ENCODE results near the gene MALT1.

The MALT1 gene

DNA sequence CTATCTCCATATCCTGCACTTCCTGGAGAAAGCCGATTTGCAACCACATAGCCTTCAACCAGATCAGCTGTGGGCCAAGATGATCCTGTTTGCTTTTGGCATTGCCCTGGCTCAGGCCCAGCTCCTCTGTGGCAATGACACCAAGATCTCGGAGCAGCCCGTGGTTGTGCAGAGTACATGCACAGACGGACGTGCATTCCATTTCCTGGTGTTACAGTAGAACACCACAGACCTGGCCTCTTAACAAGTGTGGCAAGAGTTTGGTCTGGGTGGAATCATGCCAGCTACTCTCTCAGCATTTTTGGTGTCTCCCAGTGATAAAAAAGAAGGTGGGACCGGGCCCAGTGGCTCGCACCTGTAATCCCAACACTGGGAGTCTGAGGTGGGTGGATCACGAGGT is 20.0 kb downstream of the MALT1 start:
- no peak for DNase-seq (ENCODE audit: low read depth)

DNA sequence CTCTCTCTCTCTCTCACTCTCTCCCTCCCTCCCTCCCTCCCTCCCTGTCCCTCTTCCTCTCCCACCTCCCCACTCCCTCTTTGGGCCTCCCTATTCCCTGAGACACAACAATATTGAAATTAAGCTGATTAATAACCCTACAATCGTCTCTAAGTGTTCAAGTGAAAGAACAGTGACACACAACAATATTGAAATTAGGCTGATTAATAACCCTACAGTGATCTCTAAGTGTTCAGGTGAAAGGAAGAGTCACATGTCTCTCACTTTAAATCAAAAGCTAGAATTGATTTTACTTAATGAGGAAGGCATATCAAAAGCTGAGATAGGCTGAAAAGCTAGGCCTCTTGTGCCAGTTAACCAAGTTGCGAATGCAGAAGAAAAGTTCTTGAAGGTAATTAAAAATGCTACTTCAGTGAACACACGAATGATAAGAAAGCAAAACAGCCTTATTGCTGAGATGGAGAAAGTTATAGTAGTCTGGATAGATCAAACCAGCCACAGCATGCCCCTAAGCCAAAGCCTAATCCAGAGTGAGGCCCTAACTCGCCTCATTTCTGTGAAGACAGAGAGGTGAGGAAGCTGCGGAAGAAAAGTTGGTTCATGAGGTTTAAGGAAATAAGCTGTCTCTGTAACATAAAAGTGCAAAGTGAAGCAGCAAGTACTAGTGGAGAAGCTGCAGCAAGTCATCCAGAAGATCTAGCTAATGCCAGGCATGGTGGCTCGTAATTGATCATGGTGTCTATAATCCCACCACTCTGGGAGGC is 21.3 kb downstream of the MALT1 start:
- no peak for DNase-seq (ENCODE audit: low read depth)

DNA sequence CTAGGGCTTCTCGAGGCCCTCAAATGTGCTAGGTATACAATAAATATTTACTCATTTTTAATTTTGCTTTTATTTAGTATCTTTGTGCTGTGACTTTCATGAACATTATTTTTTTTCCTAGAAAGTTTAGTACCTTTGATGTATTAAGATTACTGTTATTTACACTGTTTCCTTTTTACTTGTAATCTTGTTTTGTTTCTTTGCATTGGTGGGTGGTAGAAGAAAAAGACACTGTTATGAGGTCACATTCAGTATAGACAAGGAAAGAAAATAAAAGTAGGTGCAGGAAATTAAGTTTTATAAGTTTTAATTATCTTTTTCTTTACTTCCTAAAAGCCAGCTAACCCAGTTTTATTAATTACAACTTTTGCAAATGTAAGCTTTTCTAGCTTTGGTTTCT is 23.0 kb downstream of the MALT1 start:
- DNase-seq (ENCODE audit: low read depth) = no peak

DNA sequence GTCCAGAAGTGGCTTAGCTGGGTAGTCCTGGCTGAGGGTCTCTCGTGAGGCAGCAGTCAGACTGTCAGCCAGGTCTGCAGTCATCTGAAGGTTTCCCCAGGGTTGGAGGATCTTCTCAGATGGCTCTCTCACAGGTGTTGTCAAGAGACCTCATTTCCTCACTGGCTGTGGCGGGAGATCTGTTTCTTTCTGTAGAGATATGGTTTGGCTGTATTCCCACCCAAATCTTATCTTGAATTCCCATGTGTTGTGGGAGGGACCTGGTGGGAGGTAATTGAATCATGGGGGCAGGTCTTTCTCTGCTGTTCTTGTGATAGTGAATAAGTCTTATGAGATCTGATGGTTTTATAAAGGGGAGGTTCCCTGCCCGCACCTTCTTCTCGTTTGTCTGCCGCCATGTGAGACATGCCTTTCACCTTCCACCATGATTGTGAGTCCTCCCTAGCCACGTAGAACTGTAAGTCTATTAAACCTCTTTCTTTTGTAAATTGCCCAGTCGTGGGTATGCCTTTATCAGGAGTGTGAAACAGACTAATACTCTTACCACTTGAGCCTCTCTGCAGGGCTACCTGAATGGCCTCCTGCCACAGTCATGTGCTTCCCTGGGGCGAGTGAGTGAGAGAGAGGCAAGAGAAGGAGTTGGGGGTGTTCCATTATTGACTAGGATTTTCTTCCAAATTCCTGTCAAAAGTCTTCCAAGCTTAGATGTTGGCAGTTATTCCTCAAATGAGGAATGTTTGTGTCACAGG is 23.6 kb downstream of the MALT1 start:
- no peak for DNase-seq (ENCODE audit: low read depth)

DNA sequence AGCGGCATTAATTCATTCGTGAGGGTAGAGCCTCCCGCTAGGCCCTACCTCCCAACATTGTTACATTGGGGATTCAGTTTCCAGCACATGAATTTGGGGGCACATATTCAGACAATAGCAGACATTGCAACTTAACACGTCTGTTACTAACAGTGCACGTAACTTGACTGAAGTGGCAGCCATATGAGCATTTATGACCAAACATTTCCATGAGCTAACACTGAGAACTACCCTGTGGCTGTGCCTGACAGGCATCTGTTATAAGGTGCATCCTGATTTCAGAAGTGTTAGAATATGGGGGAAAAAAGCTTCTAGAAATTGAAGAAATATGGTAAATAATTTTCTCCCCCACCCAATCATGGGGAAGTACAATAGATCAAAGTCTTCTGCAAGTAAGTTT is 24.5 kb downstream of the MALT1 start:
- no peak for DNase-seq (ENCODE audit: low read depth)

DNA sequence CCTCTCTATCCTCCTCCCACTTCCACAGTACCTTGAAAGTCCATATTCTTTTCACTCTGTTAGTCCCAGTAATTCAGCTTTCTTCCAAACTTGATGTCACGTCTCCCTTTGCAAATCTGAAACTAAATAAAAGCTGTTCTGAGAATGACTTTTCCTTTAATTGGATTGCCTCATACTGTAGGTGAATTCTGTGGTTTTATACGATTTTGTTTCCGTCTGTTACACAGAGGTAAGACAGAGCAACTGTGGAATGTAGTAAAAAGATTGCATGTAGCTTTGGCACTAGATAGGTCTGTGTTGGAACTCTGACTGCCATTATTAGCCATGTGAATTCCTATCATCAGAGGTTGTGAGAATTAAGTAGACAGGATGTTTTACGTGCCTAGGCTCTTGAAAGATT is 25.9 kb downstream of the MALT1 start:
- no peak for DNase-seq (ENCODE audit: low read depth)

DNA sequence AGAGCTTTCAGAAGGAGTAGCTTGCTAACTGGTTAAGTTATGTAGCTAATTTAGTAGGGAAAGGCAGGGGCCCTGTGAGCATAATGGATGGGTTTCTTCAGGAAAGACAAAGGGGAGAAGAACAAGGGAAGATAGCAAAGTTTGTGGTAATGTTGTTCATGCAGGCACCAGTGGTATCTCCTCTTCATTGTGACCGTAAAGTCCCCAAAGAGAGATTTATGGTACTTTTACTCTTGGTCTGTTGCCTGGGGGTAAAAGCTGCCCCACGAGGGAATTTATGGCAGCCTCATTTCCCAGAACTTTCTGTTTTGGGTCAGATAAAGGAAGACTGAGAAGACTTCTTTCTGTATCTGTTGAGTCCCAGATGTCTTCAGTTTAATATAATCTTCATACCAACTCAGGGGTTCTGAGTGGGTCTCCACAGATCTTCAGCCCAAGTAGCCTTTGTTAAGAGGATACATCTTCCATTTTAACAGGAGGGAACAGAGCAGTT is 27.5 kb downstream of the MALT1 start:
- DNase-seq (ENCODE audit: low read depth) = no peak

DNA sequence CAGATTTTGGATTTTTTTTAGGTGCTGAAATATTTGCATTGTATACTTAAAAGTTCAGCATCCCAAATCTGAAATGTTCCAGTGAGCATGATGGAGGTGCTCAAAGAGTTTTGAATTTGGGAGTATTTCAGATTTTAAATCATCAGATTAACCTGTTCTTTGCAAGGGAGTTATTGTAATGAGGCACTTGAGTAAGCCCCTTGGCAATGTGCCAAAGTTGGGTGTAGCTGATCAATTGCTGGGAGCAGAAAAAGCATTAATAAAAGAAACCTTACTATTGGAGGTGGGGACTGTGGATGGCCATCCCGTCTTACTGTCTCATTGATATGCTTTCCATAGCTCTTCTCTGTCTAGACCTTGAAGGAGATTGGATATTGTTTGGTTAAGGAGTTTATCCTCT is 28.3 kb downstream of the MALT1 start:
- DNase-seq (ENCODE audit: low read depth) = no peak

DNA sequence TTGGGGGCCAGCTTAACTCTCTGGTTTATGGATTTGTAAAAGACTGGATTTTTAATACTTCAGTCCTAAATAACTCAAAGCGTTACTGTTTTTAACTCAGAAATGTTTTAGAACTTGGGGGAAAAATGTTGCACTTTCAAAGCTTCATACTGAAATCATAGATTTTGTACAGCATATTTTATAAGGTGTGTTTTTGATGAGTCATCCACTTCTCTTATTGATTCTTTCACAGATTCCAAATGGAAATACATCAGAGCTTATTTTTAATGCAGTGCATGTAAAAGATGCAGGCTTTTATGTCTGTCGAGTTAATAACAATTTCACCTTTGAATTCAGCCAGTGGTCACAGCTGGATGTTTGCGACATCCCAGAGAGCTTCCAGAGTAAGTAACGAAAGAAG is 28.9 kb downstream of the MALT1 start:
- DNase-seq (ENCODE audit: low read depth) = no peak

DNA sequence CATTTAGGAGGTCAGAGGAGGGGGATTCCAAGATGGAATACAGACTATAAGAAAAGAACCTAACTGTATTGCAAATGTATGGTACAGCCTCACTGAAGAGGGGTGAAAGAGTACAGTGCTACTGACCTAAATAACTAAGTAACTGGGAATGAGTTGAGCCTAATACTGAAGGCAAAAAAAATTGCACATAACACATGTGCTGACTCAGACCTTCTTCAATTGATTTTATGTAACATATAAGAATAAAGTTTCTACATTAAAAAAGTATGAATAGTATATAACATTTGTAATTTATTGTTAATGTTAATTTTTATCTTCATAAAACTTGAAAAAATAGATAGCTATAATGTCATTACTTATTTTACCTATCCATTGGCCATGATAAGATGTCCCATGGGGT is 41.7 kb downstream of the MALT1 start:
- DNase-seq (ENCODE audit: low read depth) = no peak

DNA sequence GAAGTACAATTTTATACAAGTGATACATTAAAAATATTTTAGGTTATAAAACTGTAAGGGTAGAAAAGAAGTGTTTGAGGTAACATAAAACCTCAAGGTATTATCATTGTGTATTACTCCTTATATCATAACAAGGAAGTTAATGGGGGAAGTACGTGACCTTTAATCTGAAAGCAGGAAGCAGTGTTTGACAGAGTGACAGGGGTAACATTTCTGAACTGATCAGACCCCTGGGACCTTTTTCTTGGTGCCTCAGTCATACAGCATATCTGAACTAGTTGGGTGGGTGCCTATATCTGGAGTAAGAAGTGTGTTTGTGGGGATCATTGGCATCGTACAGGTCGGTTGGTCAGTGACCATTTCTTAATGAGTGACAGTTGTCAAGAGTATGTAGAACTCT is 43.0 kb downstream of the MALT1 start:
- no peak for DNase-seq (ENCODE audit: low read depth)

DNA sequence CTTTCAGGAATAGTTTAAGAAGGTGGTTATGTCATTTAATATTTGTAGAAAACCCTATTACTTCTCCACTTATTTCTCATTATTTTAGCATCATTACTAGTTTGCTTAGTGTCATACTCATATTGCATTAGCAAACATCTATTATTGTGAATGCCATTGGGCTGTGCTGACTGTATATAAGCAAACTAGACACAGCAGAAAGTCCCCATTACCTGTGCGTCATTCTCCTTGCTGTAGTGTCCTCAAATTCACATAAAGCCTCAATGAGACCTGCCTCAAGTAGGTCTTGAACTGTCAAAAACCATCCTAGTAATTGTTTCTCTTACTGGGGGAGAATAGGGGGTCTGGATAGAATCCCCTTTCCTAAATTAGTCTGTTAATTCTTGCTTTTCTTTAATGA is 43.6 kb downstream of the MALT1 start:
- no peak for DNase-seq (ENCODE audit: low read depth)

DNA sequence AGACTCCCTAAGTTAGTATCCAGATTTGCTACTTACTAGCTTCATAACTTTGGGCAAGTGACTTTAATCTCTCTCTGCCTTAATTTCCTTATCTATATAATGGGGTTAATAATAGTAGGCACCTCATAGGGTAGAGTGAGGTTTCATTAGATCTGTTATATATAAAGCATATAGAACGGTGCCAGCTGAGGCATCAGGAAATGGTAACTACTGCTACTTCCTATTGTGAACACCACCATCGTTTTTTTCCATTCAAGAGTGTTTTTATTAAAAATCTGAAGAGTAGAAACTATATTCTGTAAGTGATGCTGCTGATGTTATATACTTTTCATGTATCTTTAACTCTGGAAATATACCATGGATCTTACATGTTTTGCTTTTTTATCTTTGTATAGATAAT is 44.3 kb downstream of the MALT1 start:
- DNase-seq (ENCODE audit: low read depth) = no peak

DNA sequence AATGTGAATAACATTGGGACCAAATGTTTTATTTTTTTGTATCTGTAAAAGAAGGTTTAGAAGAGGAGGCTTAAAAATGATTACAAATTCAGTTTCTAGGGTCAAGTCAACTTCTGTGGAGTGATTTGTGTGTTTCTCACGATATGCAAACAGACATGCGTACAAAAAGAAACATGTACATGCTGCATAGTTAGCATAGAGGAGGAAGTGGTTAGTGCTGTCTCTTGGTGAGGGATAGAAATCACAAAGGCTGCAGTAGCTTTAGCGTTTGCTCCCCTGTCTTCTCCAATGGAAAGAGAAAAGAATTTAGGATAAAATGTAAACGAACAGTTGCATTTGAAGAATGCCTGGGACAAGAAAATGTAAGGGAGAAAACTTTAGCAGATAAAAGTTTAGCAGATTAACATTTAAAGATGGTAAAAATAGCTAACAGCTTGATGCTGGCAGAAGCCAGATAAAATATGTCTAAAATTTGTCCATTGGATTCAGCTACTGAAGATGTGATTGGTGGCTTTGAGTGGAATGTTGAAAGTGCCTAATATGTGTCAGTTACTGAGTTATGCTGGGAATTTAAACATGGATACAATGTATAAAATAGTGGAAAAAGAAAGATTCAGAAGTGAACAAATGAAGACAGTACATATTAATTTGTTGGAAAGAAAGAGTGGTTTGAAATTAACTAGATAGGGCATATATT is 44.9 kb downstream of the MALT1 start:
- no peak for DNase-seq (ENCODE audit: low read depth)

DNA sequence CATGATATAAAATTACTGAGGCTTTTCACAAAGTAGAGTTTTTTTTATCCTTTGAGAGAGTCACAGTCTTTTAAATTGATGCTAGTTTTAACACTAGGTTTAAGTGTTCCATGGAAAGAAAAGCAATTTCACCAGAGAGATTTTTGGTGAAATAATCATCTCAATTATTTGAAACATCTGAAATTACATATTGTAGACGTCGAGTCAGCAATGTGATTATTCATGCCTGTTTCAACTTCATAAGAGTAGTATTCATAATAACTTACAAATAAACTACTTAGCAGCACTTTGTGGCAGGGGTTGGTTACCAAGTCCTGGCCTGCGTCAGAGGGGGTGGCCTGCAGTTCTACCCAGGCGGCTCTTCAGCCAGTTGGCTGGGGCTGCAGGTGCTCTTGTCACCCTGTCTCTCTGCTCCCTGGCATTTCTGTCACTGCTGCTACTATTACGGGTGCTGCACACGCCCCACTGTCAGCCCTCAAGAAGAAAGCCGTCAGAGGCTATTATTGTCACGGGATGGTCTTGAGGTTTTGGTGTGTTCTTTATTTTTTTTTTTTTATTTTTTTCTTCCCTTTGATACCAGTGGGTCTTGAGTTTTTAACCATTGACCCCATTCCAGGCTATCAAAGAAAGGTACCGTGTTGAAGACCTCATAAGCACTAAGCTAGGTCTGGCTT is 50.4 kb downstream of the MALT1 start:
- no peak for DNase-seq (ENCODE audit: low read depth)

DNA sequence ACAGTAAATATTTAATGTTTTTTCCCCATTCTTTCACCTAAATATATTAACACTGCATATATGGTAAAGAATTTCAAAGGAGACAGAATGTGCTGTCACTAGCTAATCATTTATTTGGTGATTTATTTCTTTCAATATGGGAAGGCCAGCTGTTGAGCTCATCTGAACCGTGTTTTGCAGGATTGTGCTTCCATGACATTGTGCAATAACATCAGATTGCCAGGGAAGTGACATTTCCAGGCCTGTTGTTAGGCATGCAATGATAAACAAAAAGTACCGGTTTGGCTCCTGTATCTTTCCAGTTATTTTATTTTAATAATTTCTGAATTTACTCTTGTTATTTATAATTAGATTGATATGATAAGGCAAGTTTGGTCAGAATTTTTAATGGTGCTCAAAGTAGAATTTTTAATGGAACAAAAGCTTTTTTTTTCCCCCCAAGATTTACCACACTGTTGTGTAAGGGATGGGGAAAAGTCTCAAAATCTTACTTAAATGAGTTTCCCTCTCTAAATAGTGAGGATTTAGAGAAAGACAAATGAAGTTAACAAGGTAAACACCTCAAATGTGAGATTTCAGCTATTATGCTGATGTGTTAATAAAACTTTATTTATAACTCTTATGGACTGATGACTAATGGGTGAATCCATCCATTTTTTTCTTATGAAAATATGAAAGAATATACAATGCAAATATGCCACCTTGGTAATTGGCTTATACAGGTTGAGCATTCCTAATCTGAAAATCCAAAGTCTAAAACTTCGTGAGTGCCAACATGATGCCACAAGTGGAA is 52.7 kb downstream of the MALT1 start:
- no peak for DNase-seq (ENCODE audit: low read depth)

DNA sequence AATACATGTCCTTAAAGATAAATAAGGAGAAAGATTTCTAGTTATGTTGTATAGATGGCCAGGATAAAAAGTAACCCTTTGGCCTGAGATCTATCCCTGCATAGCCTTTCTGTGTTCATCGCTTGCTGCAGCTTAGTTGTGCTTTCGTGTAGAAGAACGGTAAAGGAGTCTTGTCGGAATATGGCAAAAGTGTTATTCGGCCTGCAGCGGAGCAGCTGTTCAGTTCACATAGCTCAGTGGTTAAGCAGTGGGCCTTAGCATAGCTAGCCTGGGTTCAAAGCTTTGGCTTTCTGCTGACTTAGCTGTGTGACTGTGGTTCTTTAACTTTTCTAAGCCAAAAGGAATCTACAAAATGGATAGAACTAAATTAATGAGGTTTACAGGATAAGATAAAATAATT is 55.4 kb downstream of the MALT1 start:
- no peak for DNase-seq (ENCODE audit: low read depth)

DNA sequence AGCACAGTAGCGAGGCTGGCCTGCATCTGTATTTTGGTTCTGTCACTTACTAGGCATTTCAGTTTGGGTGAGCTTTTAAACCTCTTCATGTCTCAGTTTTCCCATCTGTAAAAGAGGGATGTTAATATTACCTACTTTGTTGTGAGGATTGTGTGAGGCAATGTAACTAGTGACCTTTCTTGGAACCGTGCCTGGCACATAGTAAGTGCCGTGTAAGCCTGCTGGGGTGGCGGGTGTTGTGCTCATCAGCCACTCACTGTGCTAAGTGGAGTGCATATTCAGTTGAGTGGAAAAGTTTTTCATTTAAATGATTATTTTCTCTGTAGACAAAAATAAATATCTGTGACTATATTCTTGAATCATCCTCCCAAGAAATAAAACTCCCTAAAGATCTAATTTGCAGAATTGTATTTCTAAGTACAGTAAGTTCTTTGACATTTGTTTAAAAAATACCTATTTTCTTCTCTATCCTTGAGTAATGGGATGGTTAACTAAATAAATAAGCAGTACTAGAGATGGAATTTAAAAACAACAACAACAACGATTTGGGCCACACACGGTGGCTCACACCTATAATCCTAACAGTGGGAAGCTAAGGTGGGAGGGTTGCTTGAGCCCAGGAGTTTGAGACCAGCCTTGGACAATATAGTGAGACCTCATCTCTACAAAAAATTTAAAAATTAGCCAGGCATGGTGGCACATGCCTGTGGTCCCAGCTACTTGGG is 56.7 kb downstream of the MALT1 start:
- no peak for DNase-seq (ENCODE audit: low read depth)

DNA sequence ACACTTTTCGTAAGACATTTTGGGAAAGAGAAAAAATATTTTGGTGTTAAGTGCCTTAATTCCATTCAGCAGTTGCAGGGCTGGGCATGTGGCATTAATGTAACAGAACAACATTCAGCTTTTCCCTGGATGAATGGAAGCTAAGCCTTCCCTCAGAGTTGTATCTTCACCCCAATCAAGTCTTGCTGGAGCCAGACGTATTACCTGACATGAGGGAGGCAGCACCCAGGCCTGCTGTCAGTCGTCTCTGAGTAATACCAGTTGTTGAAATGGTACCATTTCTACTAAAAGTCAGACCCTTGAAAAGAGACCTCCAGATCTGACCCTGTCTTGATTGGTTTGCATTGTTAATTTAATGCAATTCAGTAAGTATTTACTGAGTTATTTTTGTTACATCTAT is 57.5 kb downstream of the MALT1 start:
- no peak for DNase-seq (ENCODE audit: low read depth)

DNA sequence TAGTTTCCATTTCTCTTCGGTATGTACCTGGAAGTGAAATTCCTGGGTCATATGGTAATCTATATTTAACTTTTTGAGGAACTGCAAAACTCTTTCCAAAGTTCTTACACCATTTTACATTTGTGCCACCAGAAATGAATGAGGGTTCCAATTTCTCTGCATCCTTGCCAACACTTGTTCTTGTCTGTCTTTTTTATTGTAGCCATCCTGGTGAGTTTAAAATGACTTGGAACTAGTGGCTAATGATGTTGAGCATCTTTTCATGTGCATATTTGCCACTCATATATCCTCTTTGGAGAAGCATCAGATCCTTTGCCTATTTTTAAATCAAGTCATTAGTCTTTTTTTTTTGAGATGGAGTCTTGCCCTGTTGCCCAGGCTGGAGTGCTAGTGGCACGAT is 59.4 kb downstream of the MALT1 start:
- DNase-seq (ENCODE audit: low read depth) = no peak

DNA sequence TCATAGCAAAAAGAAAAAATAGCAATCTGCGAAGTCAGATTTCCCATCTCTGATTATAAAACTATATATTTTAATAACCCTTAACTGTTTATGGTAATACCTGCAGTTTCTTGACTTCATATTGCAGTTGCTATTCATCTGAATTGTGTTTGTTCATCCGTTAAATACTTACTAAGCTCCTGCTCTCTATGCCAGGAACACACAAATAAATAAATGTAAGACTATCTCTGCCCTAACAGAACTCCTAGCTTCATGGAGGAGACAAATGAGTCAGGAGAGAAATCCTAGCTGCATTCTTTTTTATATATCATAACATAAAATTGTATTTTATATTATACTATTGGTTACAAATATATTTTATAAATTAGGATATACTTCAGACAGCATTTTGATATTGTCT is 61.2 kb downstream of the MALT1 start:
- DNase-seq (ENCODE audit: low read depth) = no peak

Data from activated T-helper 1 cell treated with Interleukin-2 at 50 U/mL for 16 hours (primary cell).